Measurements from ENCODE around the gene ARL5C.
A peak's percentile ranks its signal among the peaks of the same experiment; 100 is the strongest.
"Not testable (repeated sequence)": the region's sequence is repeated elsewhere in the genome, so short reads cannot be mapped to it uniquely, and the experiment has no call there.

Gene ARL5C

GRCh38 chr17:39194089-39194984 lies 28.4 kb upstream of the ARL5C start:
- no peak for DNase-seq

GRCh38 chr17:39193346-39193745 lies 27.4 kb upstream of the ARL5C start:
- no peak for DNase-seq

GRCh38 chr17:39192901-39193300 lies 26.9 kb upstream of the ARL5C start:
- DNase-seq = no peak

- no peak for DNase-seq
These were observed 26.0 kb upstream of the ARL5C start for GRCh38 chr17:39191750-39192510.

GRCh38 chr17:39187152-39187830 lies 21.3 kb upstream of the ARL5C start:
- no peak for DNase-seq

- DNase-seq = no peak
These were observed 20.6 kb upstream of the ARL5C start for GRCh38 chr17:39186481-39187002.

- no peak for DNase-seq
These were observed 17.8 kb upstream of the ARL5C start for GRCh38 chr17:39183720-39184119.

- DNase-seq = no peak
These were observed 17.1 kb upstream of the ARL5C start for GRCh38 chr17:39183045-39183444.

GRCh38 chr17:39181303-39181702 lies 15.3 kb upstream of the ARL5C start:
- DNase-seq = no peak

GRCh38 chr17:39178536-39178935 lies 12.6 kb upstream of the ARL5C start:
- DNase-seq = no peak

GRCh38 chr17:39177256-39177655 lies 11.3 kb upstream of the ARL5C start:
- DNase-seq = no peak

- DNase-seq = no peak
These were observed 9.7 kb upstream of the ARL5C start for GRCh38 chr17:39175695-39176093.

- DNase-seq = peak; percentile 80
These were observed 9.1 kb upstream of the ARL5C start for GRCh38 chr17:39174920-39175694.

- DNase-seq = no peak
These were observed 7.7 kb upstream of the ARL5C start for GRCh38 chr17:39173526-39174274.

- no peak for DNase-seq
These were observed 7.1 kb upstream of the ARL5C start for GRCh38 chr17:39173080-39173479.

- DNase-seq = no peak
These were observed 6.0 kb upstream of the ARL5C start for GRCh38 chr17:39171933-39172332.

GRCh38 chr17:39170558-39170957 lies 4.6 kb upstream of the ARL5C start:
- DNase-seq = no peak

GRCh38 chr17:39170109-39170508 lies 4.1 kb upstream of the ARL5C start:
- no peak for DNase-seq

GRCh38 chr17:39169518-39169917 lies 3.6 kb upstream of the ARL5C start:
- DNase-seq = no peak

- no peak for DNase-seq
These were observed 3.1 kb upstream of the ARL5C start for GRCh38 chr17:39169101-39169500.

GRCh38 chr17:39168503-39168902 lies 2.5 kb upstream of the ARL5C start:
- DNase-seq = not testable (repeated sequence)

GRCh38 chr17:39167476-39167875 lies 1.5 kb upstream of the ARL5C start:
- DNase-seq = peak; percentile 18

All from CD4-positive, alpha-beta T cell treated with Interleukin-10 for 1 hour (primary cell).